OCI-LY1 (cell line): ENCODE results near the gene BRD3OS.

ENCODE experiments used
- H2AFZ ChIP-seq: fragments of 200-600 bp; sonication (generic), shearing (Covaris generic); 2 replicates; pipeline ENCODE4 v1.6.0; 2014; ENCODE audit warnings: antibody characterized with exemption, mild to moderate bottlenecking, low read length
- H3F3A ChIP-seq: fragments of 200-600 bp; sonication (generic), shearing (Covaris generic); 2 replicates; pipeline ENCODE4 v1.6.0; 2014; ENCODE audit warnings: mild to moderate bottlenecking, antibody characterized with exemption, low read length, moderate library complexity; ENCODE audit not compliant: insufficient read depth
- H3K27ac ChIP-seq: fragments of 200-600 bp; sonication (generic); 2 replicates; pipeline ENCODE4 v1.5.1; 2014; ENCODE audit warnings: low read length, mixed run types, mild to moderate bottlenecking, low read depth; ENCODE audit not compliant: poor library complexity, severe bottlenecking
- H3K27me3 ChIP-seq: fragments of 200-600 bp; sonication (generic); 2 replicates; pipeline ENCODE4 v1.6.0; 2014; ENCODE audit warnings: antibody characterized with exemption, mild to moderate bottlenecking, low read length, moderate library complexity; ENCODE audit not compliant: insufficient read depth
- H3K36me3 ChIP-seq: fragments of 200-600 bp; sonication (generic); 2 replicates; pipeline ENCODE4 v1.6.1; 2014; ENCODE audit warnings: mild to moderate bottlenecking, antibody characterized with exemption, low read length, moderate library complexity, mixed read lengths; ENCODE audit not compliant: insufficient read depth
- H3K4me1 ChIP-seq: fragments of 200-600 bp; sonication (generic); 2 replicates; pipeline ENCODE4 v1.5.1; 2014; ENCODE audit warnings: mild to moderate bottlenecking, low read length, moderate library complexity; ENCODE audit not compliant: insufficient read depth, severe bottlenecking
- H3K4me2 ChIP-seq: fragments of 200-600 bp; sonication (generic), shearing (Covaris generic); 2 replicates; pipeline ENCODE4 v1.6.1; 2014; ENCODE audit warnings: low read length
- H3K4me3 ChIP-seq: fragments of 200-600 bp; sonication (generic); 2 replicates; pipeline ENCODE4 v1.5.1; 2014; ENCODE audit warnings: low read length, low read depth, mild to moderate bottlenecking, mixed read lengths; ENCODE audit not compliant: poor library complexity, severe bottlenecking
- H3K79me2 ChIP-seq: fragments of 200-600 bp; shearing (Covaris generic); 2 replicates; pipeline ENCODE4 v1.6.1; 2016; ENCODE audit warnings: mixed run types, low read length, mixed read lengths; ENCODE audit not compliant: insufficient read depth
- H3K9ac ChIP-seq: fragments of 200-600 bp; sonication (generic), shearing (Covaris generic); 2 replicates; pipeline ENCODE4 v1.6.1; 2014; ENCODE audit warnings: mild to moderate bottlenecking, low read length, mixed read lengths
- H3K9me2 ChIP-seq: fragments of 200-600 bp; sonication (generic), shearing (Covaris generic); 2 replicates; pipeline ENCODE4 v1.6.1; 2014; ENCODE audit warnings: low read depth, mild to moderate bottlenecking, low read length, mixed read lengths
- H3K9me3 ChIP-seq: fragments of 200-600 bp; shearing (Covaris generic); 2 replicates; pipeline ENCODE4 v1.6.1; 2014; ENCODE audit warnings: low read length, mixed read lengths
- H4K20me1 ChIP-seq: fragments of 200-600 bp; sonication (generic), shearing (Covaris generic); 2 replicates; pipeline ENCODE4 v1.6.0; 2016; ENCODE audit warnings: mild to moderate bottlenecking, low read length; ENCODE audit not compliant: insufficient read depth
- CTCF ChIP-seq: fragments of 200-600 bp; sonication (generic), shearing (Covaris generic); IDR thresholded peaks from 2 replicates; pipeline ENCODE4 v1.5.1; 2017; ENCODE audit warnings: mild to moderate bottlenecking, antibody characterized with exemption, low read length, moderate library complexity, mixed read lengths
- EZH2 ChIP-seq: fragments of 200-600 bp; sonication (generic), shearing (Covaris generic); IDR thresholded peaks from 2 replicates; pipeline ENCODE4 v1.8.0; 2017; ENCODE audit warnings: borderline replicate concordance, mixed run types, mild to moderate bottlenecking, antibody characterized with exemption, low read length, moderate library complexity, mixed read lengths

Gene BRD3OS

GRCh38 chr9:133994353-133995011 lies 30.8 kb upstream of the BRD3OS start:
- no peak overlapping the region for H2AFZ ChIP-seq
- H3K36me3 ChIP-seq, result no peaks in the 10 kb centered on the region
- no peak overlapping the region for H3K4me2 ChIP-seq
- no peaks in the 10 kb centered on the region for H3K9me3 ChIP-seq
- H3K27me3 ChIP-seq, result no peaks in the 10 kb centered on the region
- peaks cover 6% of the 10 kb centered on the region for H3K4me1 ChIP-seq
- no peaks in the 10 kb centered on the region for H4K20me1 ChIP-seq
- no peaks in the 10 kb centered on the region for H3K9me2 ChIP-seq
- H3K9ac ChIP-seq, result no peak overlapping the region
- TF ChIP-seq EZH2, result no peak
- TF ChIP-seq CTCF, result peak; percentile 94
- H3K79me2 ChIP-seq, result no peaks in the 10 kb centered on the region
- H3F3A ChIP-seq, result no peaks in the 10 kb centered on the region
- H3K27ac ChIP-seq, result no peak overlapping the region
- H3K4me3 ChIP-seq, result no peak overlapping the region

- Histone ChIP-seq H3K9ac (no peak overlapping the region), H3K36me3 (no peaks in the 10 kb centered on the region)
Observed at GRCh38 chr9:133995012-133995896, 30.0 kb upstream of the BRD3OS start.

More at GRCh38 chr9:133995012-133995896, 30.0 kb upstream of the BRD3OS start:
- Histone ChIP-seq H3K27me3 (no peaks in the 10 kb centered on the region), H3K9me3 (no peaks in the 10 kb centered on the region), H3K4me2 (no peak overlapping the region), H2AFZ (no peak overlapping the region), H3K4me1 (peaks cover 6% of the 10 kb centered on the region), H3K9me2 (no peaks in the 10 kb centered on the region), H3F3A (no peaks in the 10 kb centered on the region), H3K79me2 (no peaks in the 10 kb centered on the region), H3K27ac (no peak overlapping the region), H4K20me1 (no peaks in the 10 kb centered on the region), H3K4me3 (no peak overlapping the region)
- TF ChIP-seq EZH2 (no peak), CTCF (no peak)
